Activated T-cell treated with anti-CD3 and anti-CD28 coated beads, Interleukin-2, amount 50 U/mL, for 24 hours (primary cell): ENCODE data around the gene NGB.

Source experiments
- DNase-seq: peaks from one replicate; pipeline ENCODE4 v3.0.0-alpha.2; 2020
- H3K27ac Mint-ChIP-seq: 2 replicates; pipeline ENCODE4 v1.8.0; 2020; ENCODE audit warnings: mild to moderate bottlenecking, mixed read lengths
- H3K27me3 Mint-ChIP-seq: 2 replicates; pipeline ENCODE4 v1.8.0; 2020; ENCODE audit warnings: mixed read lengths
- H3K36me3 Mint-ChIP-seq: 2 replicates; pipeline ENCODE4 v1.8.0; 2020; ENCODE audit warnings: low read depth, mixed read lengths
- H3K4me1 Mint-ChIP-seq: 2 replicates; pipeline ENCODE4 v1.8.0; 2020; ENCODE audit warnings: low read depth, mixed read lengths
- H3K4me3 Mint-ChIP-seq: 2 replicates; pipeline ENCODE4 v1.8.0; 2020; ENCODE audit warnings: mild to moderate bottlenecking, moderate library complexity, mixed read lengths
- H3K9me3 Mint-ChIP-seq: 2 replicates; pipeline ENCODE4 v1.8.0; 2020; ENCODE audit warnings: mixed read lengths

Gene NGB

DNA sequence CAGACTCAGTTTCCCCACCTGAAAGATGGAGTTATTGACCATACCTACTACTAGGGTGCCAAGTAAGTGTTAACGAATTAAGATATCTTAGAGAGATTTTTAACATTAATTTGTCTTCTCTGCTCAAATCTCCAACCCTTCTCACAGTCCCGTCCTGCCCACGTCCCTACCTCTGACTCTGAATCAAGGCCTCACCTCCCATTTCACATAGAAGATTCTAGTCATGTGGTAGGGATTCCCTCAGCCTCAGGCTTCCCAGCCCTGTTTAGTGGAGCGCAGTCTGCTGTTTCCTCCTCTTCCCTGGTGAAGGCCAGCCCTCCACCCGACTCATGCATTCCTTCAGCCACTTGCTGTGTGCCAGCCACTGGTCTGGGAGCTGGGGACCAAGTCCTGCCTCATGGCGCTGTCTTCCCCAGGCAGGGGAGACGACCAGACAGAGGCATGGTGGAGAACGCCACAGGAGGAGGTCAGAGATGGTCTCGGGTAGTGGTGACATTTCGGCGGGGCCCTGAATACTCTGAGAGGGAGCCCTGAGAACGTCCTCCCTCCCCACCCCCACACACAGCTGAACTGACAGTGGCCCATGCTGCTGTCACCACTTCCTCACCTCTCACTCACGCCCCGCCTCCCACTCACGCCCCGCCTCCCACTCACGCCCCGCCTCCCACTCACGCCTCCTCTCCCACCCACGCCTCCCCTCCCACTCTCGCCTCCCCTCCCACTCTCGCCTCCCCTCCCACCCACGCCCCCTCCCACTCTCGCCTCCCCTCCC lies 50.6 kb downstream of the NGB start:
- Mint-ChIP-seq H3K4me1 (no peaks in the 10 kb centered on the region), H3K36me3 (no peaks in the 10 kb centered on the region), H3K4me3 (no peak overlapping the region), H3K27ac (no peak overlapping the region), H3K9me3 (no peaks in the 10 kb centered on the region), H3K27me3 (peaks cover 11% of the 10 kb centered on the region)
- DNase-seq = no peak

DNA sequence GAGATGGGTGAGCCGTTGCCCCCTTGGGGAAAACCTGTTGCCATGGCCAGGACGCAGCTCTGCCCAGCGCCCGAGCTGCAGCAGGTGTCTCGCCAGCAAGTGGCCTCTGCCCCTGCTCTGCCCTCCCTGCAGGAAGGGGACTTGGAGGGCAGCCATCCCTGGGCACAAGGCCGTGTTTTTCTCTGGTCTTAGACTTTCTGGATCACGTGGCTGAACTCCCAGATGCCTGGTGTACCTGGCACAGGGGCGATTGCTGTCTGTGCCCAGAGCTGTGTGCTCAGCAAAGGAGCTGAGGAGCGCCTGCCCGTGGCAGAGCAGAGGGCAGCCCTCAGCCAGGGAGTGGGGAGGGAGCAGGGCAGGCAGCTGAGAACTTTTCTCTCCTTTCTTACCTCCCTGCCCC lies 51.4 kb downstream of the NGB start:
- H3K4me3 Mint-ChIP-seq = no peak overlapping the region
- no peak overlapping the region for H3K27ac Mint-ChIP-seq
- peaks cover 17% of the 10 kb centered on the region for H3K27me3 Mint-ChIP-seq
- no peaks in the 10 kb centered on the region for H3K4me1 Mint-ChIP-seq
- DNase-seq = no peak
- H3K9me3 Mint-ChIP-seq = no peaks in the 10 kb centered on the region
- no peaks in the 10 kb centered on the region for H3K36me3 Mint-ChIP-seq

DNA sequence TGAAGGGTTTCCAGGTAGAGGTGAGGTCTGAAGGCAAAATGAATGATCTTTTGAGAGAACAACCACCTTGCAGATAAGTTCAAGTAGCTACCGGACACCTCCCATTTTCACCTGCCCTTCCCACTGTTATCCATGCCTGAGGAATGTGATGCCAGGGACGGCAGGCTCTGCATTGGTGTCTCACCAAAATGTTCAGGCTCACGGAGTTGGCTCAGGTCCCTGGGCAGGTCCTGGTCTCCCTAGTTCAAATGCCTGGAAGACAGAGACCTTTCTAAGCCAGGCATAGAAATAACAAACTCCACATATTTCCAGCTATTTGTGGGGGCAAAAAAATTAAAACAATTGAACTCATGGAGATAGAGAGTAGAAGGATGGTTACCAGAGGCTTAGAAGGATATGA lies 53.5 kb downstream of the NGB start:
- DNase-seq = no peak
- Mint-ChIP-seq H3K4me1 (no peaks in the 10 kb centered on the region), H3K27me3 (peaks cover 27% of the 10 kb centered on the region), H3K4me3 (no peak overlapping the region), H3K27ac (no peak overlapping the region), H3K9me3 (no peaks in the 10 kb centered on the region), H3K36me3 (no peaks in the 10 kb centered on the region)
